Neuronal stem cell (in vitro differentiated cells): ENCODE data around the gene GORASP2.

ENCODE experiments used
- DNase-seq: peaks from one replicate; pipeline ENCODE4 v3.0.0-alpha.2; 2013; ENCODE audit warnings: low spot score
- H2AFZ ChIP-seq: one replicate; pipeline ENCODE4 v1.6.1; 2013; ENCODE audit warnings: mild to moderate bottlenecking, low read length, inconsistent platforms
- H2AK5ac ChIP-seq: 2 replicates; pipeline ENCODE4 v1.6.1; 2013; ENCODE audit warnings: low read depth, mild to moderate bottlenecking, inconsistent platforms, low read length, moderate library complexity, mixed read lengths
- H2BK120ac ChIP-seq: 2 replicates; pipeline ENCODE4 v1.6.1; 2013; ENCODE audit warnings: low read depth, mild to moderate bottlenecking, inconsistent platforms, low read length, moderate library complexity, mixed read lengths
- H2BK12ac ChIP-seq: one replicate; pipeline ENCODE4 v1.6.1; 2013; ENCODE audit warnings: low read length, inconsistent platforms
- H2BK15ac ChIP-seq: 2 replicates; pipeline ENCODE4 v1.6.1; 2013; ENCODE audit warnings: mild to moderate bottlenecking, low read length, inconsistent platforms, mixed read lengths
- H2BK5ac ChIP-seq: one replicate; pipeline ENCODE4 v1.6.1; 2013; ENCODE audit warnings: inconsistent platforms, mild to moderate bottlenecking, low read length, moderate library complexity
- H3K14ac ChIP-seq: one replicate; pipeline ENCODE4 v1.6.1; 2013; ENCODE audit warnings: low read length, inconsistent platforms
- H3K18ac ChIP-seq: 2 replicates; pipeline ENCODE4 v1.6.1; 2013; ENCODE audit warnings: low read length, inconsistent platforms
- H3K23ac ChIP-seq: 2 replicates; pipeline ENCODE4 v1.6.1; 2013; ENCODE audit warnings: low read depth, mild to moderate bottlenecking, mixed read lengths, low read length, inconsistent platforms; ENCODE audit not compliant: poor library complexity
- H3K27ac ChIP-seq: replicated peaks from 3 replicates; pipeline ENCODE4 v1.5.1; 2013; ENCODE audit warnings: low read length, inconsistent platforms
- H3K27me3 ChIP-seq, 3 experiments: 2 replicates each; pipeline ENCODE4 v1.6.1; 2013; ENCODE audit warnings: low read length in 3 of 3, mild to moderate bottlenecking in 2 of 3, inconsistent platforms in 1 of 3, low read depth in 1 of 3, mixed read lengths in 1 of 3, moderate library complexity in 1 of 3; ENCODE audit not compliant: control insufficient read depth in 3 of 3, insufficient read depth in 3 of 3
- H3K36me3 ChIP-seq, 2 donors: replicated peaks in 1 of 2; 2 replicates each; pipeline ENCODE4 v1.6.1; 2013; ENCODE audit warnings: low read length in 2 of 2; ENCODE audit not compliant: control insufficient read depth in 2 of 2, insufficient read depth in 2 of 2
- H3K4ac ChIP-seq: 2 replicates; pipeline ENCODE4 v1.6.1; 2013; ENCODE audit warnings: inconsistent platforms, mild to moderate bottlenecking, low read length, moderate library complexity
- H3K4me1 ChIP-seq, 2 donors: 1 replicate in 1 of 2; 2 replicates in 1 of 2; pipeline ENCODE4 v1.6.1; 2013; ENCODE audit warnings: low read length in 2 of 2, low read depth in 1 of 2; ENCODE audit not compliant: control insufficient read depth in 2 of 2, insufficient read depth in 1 of 2
- H3K4me2 ChIP-seq: one replicate; pipeline ENCODE4 v1.6.1; 2013; ENCODE audit warnings: mild to moderate bottlenecking, low read length, inconsistent platforms; ENCODE audit not compliant: insufficient read depth, poor library complexity, severe bottlenecking
- H3K4me3 ChIP-seq, 2 donors: 2 replicates each; pipeline ENCODE4 v1.5.1; 2013; ENCODE audit warnings: low read length in 2 of 2, mild to moderate bottlenecking in 2 of 2, inconsistent platforms in 1 of 2, moderate library complexity in 1 of 2
- H3K79me1 ChIP-seq: one replicate; pipeline ENCODE4 v1.6.1; 2013; ENCODE audit warnings: low read depth, mild to moderate bottlenecking, inconsistent platforms, low read length, moderate library complexity
- H3K9ac ChIP-seq: one replicate; pipeline ENCODE4 v1.6.1; 2013; ENCODE audit warnings: mild to moderate bottlenecking, low read depth, low read length, inconsistent platforms; ENCODE audit not compliant: poor library complexity
- H3K9me3 ChIP-seq, 2 donors: replicated peaks in 1 of 2; 2 replicates each; pipeline versions ENCODE3 to v1.6.1; 2013; ENCODE audit warnings: low read length in 2 of 2, mild to moderate bottlenecking in 2 of 2, inconsistent platforms in 1 of 2, low read depth in 1 of 2, mixed read lengths in 1 of 2, moderate library complexity in 1 of 2; ENCODE audit not compliant: control insufficient read depth in 2 of 2, insufficient read depth in 1 of 2
- H4K8ac ChIP-seq: one replicate; pipeline ENCODE4 v1.6.1; 2013; ENCODE audit warnings: low read depth, mild to moderate bottlenecking, inconsistent platforms, low read length, moderate library complexity
- H4K91ac ChIP-seq: one replicate; pipeline ENCODE4 v1.6.1; 2013; ENCODE audit warnings: low read length, low read depth, mild to moderate bottlenecking, inconsistent platforms; ENCODE audit not compliant: poor library complexity
- WGBS, 2 donors: extraction: QIAGEN DNeasy Blood & Tissue Kit; methylation state at CpG; one replicate each; pipeline ENCODE4 v1.1.7; 2013; ENCODE audit warnings: missing lambda C conversion rate in 2 of 2, mixed read lengths in 1 of 2; ENCODE audit not compliant: insufficient read length in 2 of 2, insufficient replicate concordance in 1 of 2; ENCODE audit errors: extremely low coverage in 2 of 2; 5-methylcytosine and 5-hydroxymethylcytosine counted together

The GORASP2 gene

GRCh38 chr2:170986566-170987258 lies 57.7 kb downstream of the GORASP2 start:
- Histone ChIP-seq H2BK15ac (no peak overlapping the region), H4K91ac (no peak overlapping the region), H3K23ac (no peak overlapping the region), H3K36me3 (peaks cover 0 to 46% of the 10 kb centered on the region in 2 donors), H2AK5ac (no peak overlapping the region), H3K79me1 (peaks cover 2% of the 10 kb centered on the region), H3K27me3 (no peaks in the 10 kb centered on the region), H3K4me1 (no peaks in the 10 kb centered on the region), H2BK5ac (no peak overlapping the region), H3K9me3 (peaks cover 0 to 4% of the 10 kb centered on the region in 2 donors), H2BK120ac (no peak overlapping the region), H3K4me2 (no peak overlapping the region), H2BK12ac (no peak overlapping the region), H4K8ac (no peak overlapping the region), H3K9ac (no peak overlapping the region), H3K14ac (no peak overlapping the region), H2AFZ (no peak overlapping the region), H3K4me3 (no peak overlapping the region), H3K4ac (no peak overlapping the region), H3K18ac (no peak overlapping the region), H3K27ac (no peak overlapping the region)
- DNase-seq = no peak
- WGBS, 2 donors = no CpG with 5 or more reads among the region's 8 CpGs

DNA sequence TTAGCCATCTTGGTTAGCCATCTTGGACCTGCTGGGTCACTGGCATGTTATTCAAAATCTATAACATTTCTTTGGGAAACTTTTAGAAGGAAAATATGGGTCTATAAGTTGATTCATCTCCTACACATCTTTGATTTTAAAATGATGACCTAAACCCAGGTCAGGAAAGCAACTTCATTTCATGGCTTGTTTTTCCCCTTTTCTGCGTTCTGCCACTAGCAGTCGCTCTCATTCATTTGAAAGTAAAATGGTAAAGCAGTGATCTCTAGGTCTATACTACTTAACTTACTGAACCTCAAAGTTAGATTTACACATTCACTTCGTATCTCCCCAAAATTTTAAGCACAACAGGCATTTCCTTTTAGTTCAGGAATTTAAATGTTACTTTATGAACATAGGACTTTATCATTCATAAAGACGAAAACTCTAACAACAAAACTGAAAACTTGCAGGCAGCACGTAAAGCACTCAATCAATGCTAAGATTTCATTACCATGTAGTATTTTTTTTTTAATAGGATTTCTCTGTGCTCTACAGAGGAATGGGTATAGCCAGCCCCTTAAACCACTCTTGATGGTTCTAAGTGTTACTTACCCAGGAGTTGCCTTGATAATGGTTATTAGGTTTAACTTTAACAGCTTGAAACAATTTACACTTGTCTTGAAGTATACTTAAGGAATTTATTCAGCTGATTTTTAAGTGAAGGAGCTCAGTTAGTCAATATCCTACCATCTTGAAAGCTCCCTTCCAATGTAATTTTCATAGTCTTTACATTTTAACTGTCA lies 62.5 kb downstream of the GORASP2 start:
- no peak overlapping the region for H4K91ac ChIP-seq
- H3K14ac ChIP-seq = no peak overlapping the region
- no peak overlapping the region for H2BK15ac ChIP-seq
- no peak overlapping the region for H3K9ac ChIP-seq
- H2AFZ ChIP-seq = no peak overlapping the region
- H2BK5ac ChIP-seq = no peak overlapping the region
- H3K79me1 ChIP-seq = peaks cover 2% of the 10 kb centered on the region
- no peaks in the 10 kb centered on the region for H3K27me3 ChIP-seq
- H3K23ac ChIP-seq = no peak overlapping the region
- no peak overlapping the region for H2BK120ac ChIP-seq
- H3K4ac ChIP-seq = no peak overlapping the region
- no peak for DNase-seq
- peaks cover 0 to 1% of the 10 kb centered on the region in 2 donors for H3K9me3 ChIP-seq
- H3K4me3 ChIP-seq = no peak overlapping the region
- H4K8ac ChIP-seq = no peak overlapping the region
- H3K27ac ChIP-seq = no peak overlapping the region
- no peak overlapping the region for H2BK12ac ChIP-seq
- no CpG with 5 or more reads among the region's 5 CpGs for WGBS, 2 donors
- no peak overlapping the region for H3K18ac ChIP-seq
- H2AK5ac ChIP-seq = no peak overlapping the region
- no peaks in the 10 kb centered on the region for H3K4me1 ChIP-seq
- no peak overlapping the region for H3K4me2 ChIP-seq
- H3K36me3 ChIP-seq = peaks cover 4 to 93% of the 10 kb centered on the region in 2 donors

- DNase-seq = no peak
- Histone ChIP-seq H3K27ac (no peak overlapping the region), H2AFZ (no peak overlapping the region), H3K4me3 (no peak overlapping the region), H3K9me3 (no peaks in the 10 kb centered on the region), H3K4me1 (peaks cover 0 to 6% of the 10 kb centered on the region in 2 donors), H3K4ac (no peak overlapping the region), H3K79me1 (no peaks in the 10 kb centered on the region), H3K27me3 (no peaks in the 10 kb centered on the region), H2BK120ac (no peak overlapping the region), H3K14ac (no peak overlapping the region), H4K8ac (no peak overlapping the region), H2BK15ac (no peak overlapping the region), H2AK5ac (no peak overlapping the region), H3K36me3 (peaks cover 8 to 97% of the 10 kb centered on the region in 2 donors), H3K18ac (no peak overlapping the region), H3K9ac (no peak overlapping the region), H3K23ac (no peak overlapping the region), H4K91ac (no peak overlapping the region), H3K4me2 (no peak overlapping the region), H2BK5ac (no peak overlapping the region), H2BK12ac (no peak overlapping the region)
- no CpG with 5 or more reads among the region's 2 CpGs for WGBS, 2 donors
Measured at GRCh38 chr2:170996316-170996715, 67.3 kb downstream of the GORASP2 start.

GRCh38 chr2:170997893-170998597 lies 69.0 kb downstream of the GORASP2 start:
- WGBS, 2 donors = 100% methylated on average over 1 of the region's 5 CpGs

More at GRCh38 chr2:170997893-170998597, 69.0 kb downstream of the GORASP2 start:
- H3K9me3 ChIP-seq = no peaks in the 10 kb centered on the region
- no peak overlapping the region for H2BK5ac ChIP-seq
- H3K9ac ChIP-seq = no peak overlapping the region
- DNase-seq = no peak
- peaks cover 0 to 6% of the 10 kb centered on the region in 2 donors for H3K4me1 ChIP-seq
- H4K8ac ChIP-seq = no peak overlapping the region
- no peak overlapping the region for H3K27ac ChIP-seq
- no peak overlapping the region for H2AFZ ChIP-seq
- H2BK12ac ChIP-seq = no peak overlapping the region
- H4K91ac ChIP-seq = no peak overlapping the region
- no peak overlapping the region for H3K4ac ChIP-seq
- H3K27me3 ChIP-seq = no peaks in the 10 kb centered on the region
- H2BK120ac ChIP-seq = no peak overlapping the region
- no peak overlapping the region for H3K18ac ChIP-seq
- no peak overlapping the region for H2BK15ac ChIP-seq
- no peaks in the 10 kb centered on the region for H3K79me1 ChIP-seq
- H3K23ac ChIP-seq = no peak overlapping the region
- H3K36me3 ChIP-seq = peaks cover 8 to 96% of the 10 kb centered on the region in 2 donors
- no peak overlapping the region for H3K14ac ChIP-seq
- H3K4me3 ChIP-seq = no peak overlapping the region
- no peak overlapping the region for H3K4me2 ChIP-seq
- H2AK5ac ChIP-seq = no peak overlapping the region
